GM23338 (cell line): Measurements from ENCODE around the gene DMWD. TPM values are rescaled to one million over a fixed set of nuclear protein-coding genes. Genes with fewer than 3 reads are reported as not detected.

Experiments
- ATAC-seq: fragments of 200-7000 bp; cut with Tn5 transposase; 3 replicates; pipeline ENCODE4 v1.9.1; 2020
- DNase-seq: peaks from one replicate; pipeline ENCODE4 v3.0.0-alpha.2; 2015; ENCODE audit warnings: low spot score
- H2AFZ ChIP-seq: fragments of 200-600 bp; sonication (generic); 2 replicates; pipeline ENCODE4 v1.8.0; 2016; ENCODE audit warnings: antibody characterized with exemption, mild to moderate bottlenecking, moderate library complexity
- H3F3A ChIP-seq: fragments of 200-600 bp; sonication (generic); replicated peaks from 2 replicates; pipeline ENCODE4 v1.8.0; 2017; ENCODE audit warnings: antibody characterized with exemption, mixed run types, low read depth
- H3K27ac ChIP-seq: fragments of 200-600 bp; sonication (generic); 2 replicates; pipeline ENCODE4 v1.6.1; 2016; ENCODE audit warnings: low read depth
- H3K27me3 ChIP-seq: fragments of 200-600 bp; sonication (generic); 2 replicates; pipeline ENCODE4 v1.8.0; 2016; ENCODE audit warnings: mild to moderate bottlenecking, mixed run types, moderate library complexity; ENCODE audit not compliant: insufficient read depth
- H3K36me3 ChIP-seq: fragments of 200-600 bp; sonication (generic); 2 replicates; pipeline ENCODE4 v1.8.0; 2016; ENCODE audit warnings: mild to moderate bottlenecking; ENCODE audit not compliant: insufficient read depth
- H3K4me1 ChIP-seq: fragments of 200-600 bp; sonication (generic); 2 replicates; pipeline ENCODE4 v1.8.0; 2016; ENCODE audit warnings: mild to moderate bottlenecking, moderate library complexity; ENCODE audit not compliant: insufficient read depth
- H3K4me2 ChIP-seq: fragments of 200-600 bp; sonication (generic); 2 replicates; pipeline ENCODE4 v1.7.1; 2017; ENCODE audit warnings: mixed run types
- H3K4me3 ChIP-seq: fragments of 200-600 bp; sonication (generic); 2 replicates; pipeline ENCODE4 v1.6.1; 2016; ENCODE audit warnings: mixed run types
- H3K79me2 ChIP-seq: fragments of 200-600 bp; sonication (generic); replicated peaks from 2 replicates; pipeline ENCODE4 v1.8.0; 2017; ENCODE audit warnings: mild to moderate bottlenecking; ENCODE audit not compliant: insufficient read depth
- H3K9me2 ChIP-seq: fragments of 200-600 bp; sonication (generic); 2 replicates; pipeline ENCODE4 v1.8.0; 2017; ENCODE audit not compliant: insufficient read depth
- H4K20me1 ChIP-seq: fragments of 200-600 bp; sonication (generic); replicated peaks from 2 replicates; pipeline ENCODE4 v1.8.0; 2017; ENCODE audit warnings: mild to moderate bottlenecking; ENCODE audit not compliant: insufficient read depth
- H3K27ac Mint-ChIP-seq: 2 replicates; pipeline ENCODE4 v1.8.0; 2020; ENCODE audit warnings: inconsistent platforms, mild to moderate bottlenecking, moderate library complexity, mixed read lengths
- H3K27me3 Mint-ChIP-seq: 3 replicates; pipeline ENCODE4 v1.8.0; 2022; ENCODE audit warnings: low read depth, mild to moderate bottlenecking, moderate library complexity, mixed read lengths, inconsistent platforms; ENCODE audit not compliant: insufficient read depth, poor library complexity
- H3K36me3 Mint-ChIP-seq: 3 replicates; pipeline ENCODE4 v1.8.0; 2021; ENCODE audit warnings: low read depth, mild to moderate bottlenecking, inconsistent platforms, moderate library complexity, mixed read lengths
- H3K4me1 Mint-ChIP-seq: 3 replicates; pipeline ENCODE4 v1.8.0; 2020; ENCODE audit warnings: mild to moderate bottlenecking, inconsistent platforms, mixed read lengths
- H3K4me3 Mint-ChIP-seq: 3 replicates; pipeline ENCODE4 v1.8.0; 2021; ENCODE audit warnings: moderate library complexity, mild to moderate bottlenecking, inconsistent platforms, mixed read lengths
- H3K9me3 Mint-ChIP-seq: 3 replicates; pipeline ENCODE4 v1.8.0; 2020; ENCODE audit warnings: moderate library complexity, mild to moderate bottlenecking, inconsistent platforms, mixed read lengths
- POLR2AphosphoS5 ChIP-seq: IDR thresholded peaks from 2 replicates; pipeline ENCODE4 v1.6.1; 2016; ENCODE audit warnings: antibody characterized with exemption, low read depth
- STAT1 ChIP-seq: IDR thresholded peaks from one replicate; pipeline ENCODE4 v1.6.1; 2016; ENCODE audit warnings: antibody characterized with exemption; ENCODE audit not compliant: unreplicated experiment
- ZNF114 ChIP-seq: fragments of 250-450 bp; sonication (Bioruptor Pico); IDR thresholded peaks from 2 replicates; pipeline ENCODE4 v1.5.0; 2020; ENCODE audit warnings: mild to moderate bottlenecking, moderate library complexity
- polyA plus RNA-seq: library from polyadenylated mRNA; unstranded; fragments of >200 nt; fragmentation: Nextera tagmentation; extraction: Ambion mirVana; gene quantifications from 2 replicates; pipeline ENCODE4 v1.2.1, GENCODE V29; 2016
- total RNA-seq: library from RNA; depleted of rRNA; stranded (reverse); fragments of >200 nt; shearing (Covaris generic); gene quantifications from 2 replicates; pipeline ENCODE4 v1.2.3, GENCODE V29; 2014
- TF ChIP-seq, protein P1 (sequence below): IDR thresholded peaks from 2 replicates; pipeline ENCODE4 v1.6.1; 2016; ENCODE audit warnings: antibody characterized with exemption
- TF ChIP-seq, protein P2 (sequence below), 2 experiments: fragments of 200-600 bp in 1 of 2; sonication (generic) in 1 of 2; conservative IDR thresholded peaks; 2 replicates each; pipeline versions ENCODE4 v1.5.1 to v1.6.1; 2016 to 2017; ENCODE audit warnings: antibody characterized with exemption in 2 of 2, low read depth in 2 of 2, mild to moderate bottlenecking in 2 of 2, moderate library complexity in 1 of 2

The DMWD gene
- total and polyA plus RNA-seq, 2 experiments from 2014 or later: 12.1 to 45.6 TPM

DNA sequence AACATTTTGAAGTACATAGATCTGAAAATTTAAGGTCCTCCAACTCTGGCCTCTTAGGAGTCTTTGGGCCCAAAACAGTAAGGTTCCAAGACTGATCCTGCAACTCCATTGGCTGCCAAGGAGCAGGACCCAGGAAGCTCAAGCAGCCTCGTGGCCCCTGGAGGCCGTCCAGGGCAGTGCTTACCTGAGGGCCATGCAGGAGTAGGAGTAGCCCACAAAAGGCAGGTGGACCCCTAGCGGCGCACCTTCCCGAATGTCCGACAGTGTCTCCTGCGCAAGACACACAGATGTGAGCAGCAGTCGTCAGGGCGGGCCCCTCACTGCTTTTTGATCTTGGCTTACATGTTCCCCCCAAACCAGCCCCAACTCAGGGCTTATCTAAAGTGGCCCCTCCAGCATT, 17.9 kb downstream of the DMWD start:
- peak; percentile 38 for ATAC-seq
- H4K20me1 ChIP-seq: peaks cover 3% of the 10 kb centered on the region; the same call in 1 of the 2 replicates

DNA sequence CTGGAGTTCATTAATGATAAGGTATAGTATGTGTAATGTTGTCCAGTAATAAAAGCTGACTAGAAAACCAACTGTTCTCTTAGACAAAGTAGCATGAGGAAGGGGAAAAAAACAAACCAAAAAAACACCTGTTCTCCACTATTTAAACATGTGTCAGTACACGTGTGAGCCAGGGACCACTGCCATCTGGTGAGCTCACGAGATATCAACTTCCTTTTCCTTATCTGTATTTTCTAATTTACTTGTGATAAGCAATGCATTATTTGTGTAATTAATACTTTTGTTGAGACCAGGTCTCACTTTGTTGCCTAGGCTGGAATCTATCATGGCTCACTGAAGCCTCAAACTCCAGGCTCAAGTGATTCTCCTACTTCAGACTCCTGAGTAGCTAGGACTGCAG, 19.3 kb downstream of the DMWD start:
- H3K79me2 ChIP-seq: no peaks in the 10 kb centered on the region
- no peak overlapping the region for H3K27ac ChIP-seq
- H4K20me1 ChIP-seq: peaks cover 3% of the 10 kb centered on the region; the same call in 1 of the 2 replicates
- no peak overlapping the region for H3K4me3 ChIP-seq
- H3K9me3 Mint-ChIP-seq: no peaks in the 10 kb centered on the region; the same call in 2 of the 3 replicates
- 0 out of 2 replicates have a peak, but pooled peaks cover 3% of the 10 kb centered on the region for H3K36me3 ChIP-seq
- no peaks in the 10 kb centered on the region for H3K9me2 ChIP-seq
- H3K4me1 Mint-ChIP-seq: peaks cover 16% of the 10 kb centered on the region
- no peaks in the 10 kb centered on the region for H3K27me3 ChIP-seq
- H3K4me1 ChIP-seq: peaks cover 9% of the 10 kb centered on the region; the same call in 1 of the 2 replicates
- H2AFZ ChIP-seq: no peak overlapping the region
- peaks cover 43% of the 10 kb centered on the region for H3K36me3 Mint-ChIP-seq
- ATAC-seq (no peak), DNase-seq (no peak)
- H3K4me3 Mint-ChIP-seq: no peak overlapping the region
- H3K4me2 ChIP-seq: no peak overlapping the region
- no peak overlapping the region for H3K27ac Mint-ChIP-seq
- peaks cover 41% of the 10 kb centered on the region for H3K27me3 Mint-ChIP-seq
- H3F3A ChIP-seq: peaks cover 27% of the 10 kb centered on the region
- TF ChIP-seq, protein P1, sequence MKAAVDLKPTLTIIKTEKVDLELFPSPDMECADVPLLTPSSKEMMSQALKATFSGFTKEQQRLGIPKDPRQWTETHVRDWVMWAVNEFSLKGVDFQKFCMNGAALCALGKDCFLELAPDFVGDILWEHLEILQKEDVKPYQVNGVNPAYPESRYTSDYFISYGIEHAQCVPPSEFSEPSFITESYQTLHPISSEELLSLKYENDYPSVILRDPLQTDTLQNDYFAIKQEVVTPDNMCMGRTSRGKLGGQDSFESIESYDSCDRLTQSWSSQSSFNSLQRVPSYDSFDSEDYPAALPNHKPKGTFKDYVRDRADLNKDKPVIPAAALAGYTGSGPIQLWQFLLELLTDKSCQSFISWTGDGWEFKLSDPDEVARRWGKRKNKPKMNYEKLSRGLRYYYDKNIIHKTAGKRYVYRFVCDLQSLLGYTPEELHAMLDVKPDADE: no peak

More for the DNA sequence above, 17.9 kb downstream of the DMWD start:
- Histone ChIP-seq H3K27me3 (peaks cover under 1% of the 10 kb centered on the region; the same call in 1 of the 2 replicates), H3K27ac (no peak overlapping the region), H3K79me2 (no peaks in the 10 kb centered on the region), H3K9me2 (no peaks in the 10 kb centered on the region), H3K4me1 (peaks cover 13% of the 10 kb centered on the region), H2AFZ (no peak overlapping the region), H3F3A (peaks cover 25% of the 10 kb centered on the region), H3K4me3 (no peak overlapping the region), H3K36me3 (0 out of 2 replicates have a peak, but pooled peaks cover 3% of the 10 kb centered on the region), H3K4me2 (no peak overlapping the region)
- Mint-ChIP-seq H3K9me3 (no peaks in the 10 kb centered on the region; the same call in 2 of the 3 replicates), H3K4me3 (no peak overlapping the region), H3K36me3 (peaks cover 51% of the 10 kb centered on the region), H3K4me1 (peaks cover 25% of the 10 kb centered on the region), H3K27me3 (peaks cover 40% of the 10 kb centered on the region), H3K27ac (no peak overlapping the region; the same call in 1 of the 2 replicates)
- DNase-seq: peak; percentile 95
- TF ChIP-seq, protein P2, sequence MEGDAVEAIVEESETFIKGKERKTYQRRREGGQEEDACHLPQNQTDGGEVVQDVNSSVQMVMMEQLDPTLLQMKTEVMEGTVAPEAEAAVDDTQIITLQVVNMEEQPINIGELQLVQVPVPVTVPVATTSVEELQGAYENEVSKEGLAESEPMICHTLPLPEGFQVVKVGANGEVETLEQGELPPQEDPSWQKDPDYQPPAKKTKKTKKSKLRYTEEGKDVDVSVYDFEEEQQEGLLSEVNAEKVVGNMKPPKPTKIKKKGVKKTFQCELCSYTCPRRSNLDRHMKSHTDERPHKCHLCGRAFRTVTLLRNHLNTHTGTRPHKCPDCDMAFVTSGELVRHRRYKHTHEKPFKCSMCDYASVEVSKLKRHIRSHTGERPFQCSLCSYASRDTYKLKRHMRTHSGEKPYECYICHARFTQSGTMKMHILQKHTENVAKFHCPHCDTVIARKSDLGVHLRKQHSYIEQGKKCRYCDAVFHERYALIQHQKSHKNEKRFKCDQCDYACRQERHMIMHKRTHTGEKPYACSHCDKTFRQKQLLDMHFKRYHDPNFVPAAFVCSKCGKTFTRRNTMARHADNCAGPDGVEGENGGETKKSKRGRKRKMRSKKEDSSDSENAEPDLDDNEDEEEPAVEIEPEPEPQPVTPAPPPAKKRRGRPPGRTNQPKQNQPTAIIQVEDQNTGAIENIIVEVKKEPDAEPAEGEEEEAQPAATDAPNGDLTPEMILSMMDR (conservative IDR thresholded peaks at IDR 0.05; ENCODE audit: low read depth in 2 of 2): peak; percentile 65 to 66
- no peak for TF ChIP-seq POLR2AphosphoS5

DNA sequence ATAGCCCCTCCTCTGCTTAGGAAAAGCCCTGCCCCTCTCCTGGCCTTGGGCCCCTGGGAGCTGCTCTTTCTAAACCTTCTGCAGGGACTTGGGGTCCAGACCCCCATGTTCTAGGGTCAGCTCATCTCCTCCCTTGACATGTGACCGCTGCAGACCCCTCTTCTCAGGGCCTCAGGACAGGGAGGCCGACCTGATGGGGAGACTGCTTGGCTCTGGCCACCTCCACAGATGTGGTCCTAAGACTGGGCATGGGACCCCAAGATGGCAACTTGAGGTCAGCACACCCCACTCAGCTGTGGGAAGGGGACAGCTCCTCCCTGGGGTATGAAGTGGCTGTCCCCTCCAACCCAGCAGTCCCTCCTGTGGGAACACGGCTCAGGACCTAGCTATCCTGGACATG, 19.7 kb downstream of the DMWD start:
- Mint-ChIP-seq H3K36me3 (peaks cover 40% of the 10 kb centered on the region), H3K27ac (no peak overlapping the region), H3K9me3 (no peaks in the 10 kb centered on the region; the same call in 2 of the 3 replicates), H3K4me1 (peaks cover 15% of the 10 kb centered on the region), H3K4me3 (no peak overlapping the region), H3K27me3 (peaks cover 39% of the 10 kb centered on the region)
- Histone ChIP-seq H4K20me1 (peaks cover 3% of the 10 kb centered on the region; the same call in 1 of the 2 replicates), H3K27ac (no peak overlapping the region), H3K4me1 (peaks cover 9% of the 10 kb centered on the region; the same call in 1 of the 2 replicates), H3K4me2 (no peak overlapping the region), H2AFZ (no peak overlapping the region), H3K27me3 (no peaks in the 10 kb centered on the region), H3K79me2 (no peaks in the 10 kb centered on the region), H3K4me3 (no peak overlapping the region), H3K36me3 (0 out of 2 replicates have a peak, but pooled peaks cover 3% of the 10 kb centered on the region), H3F3A (peaks cover 28% of the 10 kb centered on the region), H3K9me2 (no peaks in the 10 kb centered on the region)
- no peak for DNase-seq
- TF ChIP-seq ZNF114 (CRISPR knock-in tag) (no peak), POLR2AphosphoS5 (0 out of 2 replicates have a peak, but pooled peaks have one; percentile 1), STAT1 (no peak)
- TF ChIP-seq, protein P1: no peak
- ATAC-seq: no peak
